UCSD-AML1 (cell line): ENCODE measurements around the gene MYOT.
"Not testable (repeated sequence)": the region's sequence is repeated elsewhere in the genome, so short reads cannot be mapped to it uniquely, and the experiment has no call there.

Experiments
- DNase-seq: peaks from one replicate; lab custom pipeline; 2025; ENCODE audit not compliant: unreplicated experiment; lab: John Stamatoyannopoulos, UW

MYOT gene

GRCh38 chr5:137856201-137856600 lies 11.5 kb upstream of the MYOT start:
- no peak for DNase-seq

GRCh38 chr5:137856916-137857862 lies 10.5 kb upstream of the MYOT start:
- DNase-seq = no peak

- no peak for DNase-seq
These were observed 9.3 kb upstream of the MYOT start for GRCh38 chr5:137858223-137858916.

DNA sequence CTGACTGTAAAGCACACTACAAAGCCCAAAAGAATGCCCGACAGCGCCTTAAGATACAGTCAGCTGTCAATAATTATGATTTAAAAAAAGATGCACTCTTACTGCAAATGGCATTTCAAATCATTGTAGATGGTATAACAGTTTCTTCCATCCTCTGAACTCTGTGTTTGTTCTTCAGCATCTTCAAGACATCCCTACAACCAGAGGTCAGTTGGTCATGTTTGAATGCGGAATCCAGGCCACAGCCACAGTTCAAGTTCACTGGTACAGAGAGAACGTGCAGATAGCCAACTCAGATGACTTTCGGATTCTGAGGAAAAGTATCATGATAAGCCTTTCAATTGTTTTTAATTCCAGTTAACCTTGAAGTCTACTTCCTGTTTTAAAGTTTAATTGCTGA lies 8.7 kb upstream of the MYOT start:
- DNase-seq = no peak

GRCh38 chr5:137862251-137862650 lies 5.4 kb upstream of the MYOT start:
- no peak for DNase-seq

DNA sequence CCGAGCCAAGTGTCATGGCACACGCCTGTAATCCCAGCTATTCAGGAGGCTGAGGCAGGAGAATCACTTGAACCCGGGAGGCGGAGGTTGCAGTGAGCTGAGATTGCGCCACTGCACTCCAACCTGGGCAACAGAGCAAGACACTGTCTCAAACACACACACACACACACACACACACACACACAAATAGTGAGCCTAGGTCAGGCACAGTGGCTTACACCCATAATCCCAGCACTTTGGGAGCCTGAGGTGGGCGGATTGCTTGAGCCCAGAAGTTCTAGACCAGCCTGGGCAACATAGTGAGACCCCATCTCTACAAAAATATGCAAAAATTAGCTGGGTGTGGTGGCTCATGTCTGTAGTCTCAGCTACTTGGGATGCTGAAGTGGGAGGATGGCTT lies 4.0 kb upstream of the MYOT start:
- not testable (repeated sequence) for DNase-seq

GRCh38 chr5:137866541-137867388 lies 895 bp upstream of the MYOT start:
- no peak for DNase-seq

DNA sequence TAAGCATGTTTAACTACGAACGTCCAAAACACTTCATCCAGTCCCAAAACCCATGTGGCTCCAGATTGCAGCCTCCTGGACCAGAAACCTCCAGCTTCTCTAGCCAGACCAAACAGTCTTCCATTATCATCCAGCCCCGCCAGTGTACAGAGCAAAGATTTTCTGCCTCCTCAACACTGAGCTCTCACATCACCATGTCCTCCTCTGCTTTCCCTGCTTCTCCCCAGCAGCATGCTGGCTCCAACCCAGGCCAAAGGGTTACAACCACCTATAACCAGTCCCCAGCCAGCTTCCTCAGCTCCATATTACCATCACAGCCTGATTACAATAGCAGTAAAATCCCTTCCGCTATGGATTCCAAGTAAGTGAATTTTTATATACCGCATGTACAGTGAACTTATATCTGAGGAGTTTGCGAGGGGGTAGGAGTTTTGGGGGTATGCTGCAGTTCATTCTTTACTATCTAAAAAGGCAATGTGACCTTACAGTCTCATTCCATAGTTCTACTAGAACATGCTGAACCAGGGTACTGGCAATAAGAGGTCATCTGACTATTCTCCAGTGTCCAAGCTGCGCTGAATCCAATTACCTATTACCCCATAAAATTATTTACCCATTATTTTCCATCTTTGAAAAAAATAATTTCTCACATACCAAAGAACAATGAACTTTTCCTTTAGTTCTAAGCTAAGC lies 3.1 kb downstream of the MYOT start:
- DNase-seq = no peak

DNA sequence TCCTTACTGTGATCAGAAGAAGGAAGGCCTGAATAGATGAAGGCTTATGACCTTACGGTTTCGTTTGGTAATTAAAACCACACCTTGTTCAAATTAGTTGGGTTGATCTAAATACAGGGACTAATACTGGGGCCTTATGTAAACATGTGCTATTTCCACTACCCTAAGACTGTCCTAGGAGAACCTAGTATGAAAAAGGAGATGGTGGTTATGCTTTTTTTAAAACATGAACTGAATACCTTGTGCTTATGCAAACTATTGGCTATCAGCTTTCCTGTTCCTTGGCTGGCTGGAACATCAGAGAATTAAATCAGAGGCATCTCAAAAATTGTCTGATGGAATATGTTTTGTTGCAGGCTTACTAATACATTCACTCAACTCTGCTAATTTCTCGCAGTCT lies 3.9 kb downstream of the MYOT start:
- no peak for DNase-seq

GRCh38 chr5:137872466-137872865 lies 4.8 kb downstream of the MYOT start:
- DNase-seq = no peak

GRCh38 chr5:137876101-137876500 lies 8.4 kb downstream of the MYOT start:
- no peak for DNase-seq

DNA sequence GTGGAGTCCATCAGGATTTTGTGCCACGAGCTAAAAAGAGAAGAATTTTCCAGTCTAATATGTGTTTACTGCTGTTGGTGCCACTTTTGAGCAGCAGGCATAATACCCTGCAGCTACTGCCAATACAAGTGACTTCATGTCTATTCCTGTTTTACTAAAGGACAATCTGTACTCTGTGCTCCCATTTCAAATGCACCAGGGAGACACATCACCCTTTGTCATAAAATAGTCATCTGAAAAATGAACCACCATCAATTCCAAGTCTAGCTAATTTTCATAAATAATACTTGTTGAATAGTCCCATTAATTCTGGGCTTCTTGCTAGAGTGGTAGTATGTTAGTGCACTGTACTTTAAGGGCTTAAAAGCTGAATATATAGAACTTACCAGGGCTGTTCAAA lies 12.7 kb downstream of the MYOT start:
- no peak for DNase-seq

GRCh38 chr5:137887831-137888230 lies 20.2 kb downstream of the MYOT start:
- DNase-seq = no peak

GRCh38 chr5:137888466-137888862 lies 20.8 kb downstream of the MYOT start:
- no peak for DNase-seq

DNA sequence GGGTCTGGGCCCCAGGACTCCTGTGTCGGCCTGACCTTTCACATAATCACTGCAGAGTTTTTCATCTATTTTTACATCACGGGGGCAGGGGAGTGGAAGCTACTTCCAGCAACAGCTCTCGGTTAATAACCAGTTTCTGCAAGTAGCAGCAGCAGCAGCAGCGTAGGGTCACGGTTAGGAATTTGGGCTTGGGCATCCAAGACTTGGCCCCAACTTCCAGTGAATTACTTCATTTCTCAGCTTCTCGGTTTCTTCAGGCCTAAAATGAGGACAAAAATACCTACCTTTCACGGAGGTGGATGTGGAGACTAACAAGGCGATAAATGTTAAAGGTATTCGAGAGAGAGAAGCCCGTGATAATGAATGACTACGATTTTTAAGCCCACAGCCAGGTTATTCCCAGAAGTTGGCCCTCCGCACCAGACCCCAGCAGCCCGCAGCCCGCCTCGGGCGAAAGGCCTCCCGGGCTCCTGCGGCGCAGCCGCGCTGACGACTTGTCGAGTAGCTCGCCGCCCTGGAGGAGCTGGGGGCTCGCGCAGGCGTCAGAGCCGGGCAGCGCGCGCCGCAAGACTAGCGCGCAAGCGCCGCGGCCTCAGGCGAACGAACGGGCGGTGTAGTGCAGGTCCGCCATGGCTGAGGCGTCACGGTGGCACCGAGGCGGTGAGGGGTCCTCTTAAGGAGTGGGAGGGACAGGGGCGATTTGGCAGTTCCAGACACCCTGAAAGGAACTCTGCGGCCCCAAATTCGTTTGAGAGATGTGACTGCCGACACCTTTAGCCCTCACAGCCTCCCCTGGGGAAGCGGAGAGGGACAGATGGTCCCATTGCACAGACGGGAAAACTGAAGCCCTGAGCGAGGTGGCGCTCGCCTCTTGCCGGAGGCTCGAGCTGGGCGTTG lies 21.5 kb downstream of the MYOT start, which contains the start of gene PKD2L2:
Gene PKD2L2 (plus strand): TSS at position 595 of the 897 bp plus-strand sequence. CDS start 35 bp downstream, at position 630.
- peak; percentile 38 for DNase-seq

DNA sequence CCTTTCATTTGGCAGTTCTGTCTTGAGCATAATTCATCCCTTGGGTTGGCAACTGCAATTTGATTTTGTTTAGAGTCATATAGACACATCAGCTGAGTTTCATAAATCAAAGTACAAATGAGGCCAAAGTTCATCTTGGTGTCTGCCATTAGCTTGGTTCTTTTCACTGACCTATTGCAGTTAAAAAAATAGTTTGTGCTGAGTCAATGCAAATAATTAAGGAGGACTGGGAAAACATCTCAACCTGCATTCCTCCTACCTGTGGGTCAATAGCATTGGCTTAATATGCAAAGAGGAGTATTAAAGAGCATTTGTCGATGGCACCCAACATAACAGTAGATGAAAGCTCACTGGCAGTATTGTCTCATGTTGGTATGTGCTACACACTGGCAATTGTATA lies 23.2 kb downstream of the MYOT start:
- DNase-seq = no peak

GRCh38 chr5:137891849-137892248 lies 24.2 kb downstream of the MYOT start:
- DNase-seq = no peak

GRCh38 chr5:137894586-137894985 lies 26.9 kb downstream of the MYOT start:
- no peak for DNase-seq

- DNase-seq = no peak
These were observed 28.9 kb downstream of the MYOT start for GRCh38 chr5:137896560-137896959.

- no peak for DNase-seq
These were observed 31.8 kb downstream of the MYOT start for GRCh38 chr5:137899493-137899892.
